ENCODE data around the gene CCNB1.
"Not testable (repeated sequence)": the region's sequence is repeated elsewhere in the genome, so short reads cannot be mapped to it uniquely, and the experiment has no call there.

CCNB1 gene

GRCh38 chr5:69184621-69185020 is 17.7 kb downstream of the CCNB1 start:
- DNase-seq (ENCODE audit: low spot score) = no peak

GRCh38 chr5:69187342-69187741 is 20.4 kb downstream of the CCNB1 start:
- no peak for DNase-seq (ENCODE audit: low spot score)

- no peak for DNase-seq (ENCODE audit: low spot score)
Measured at GRCh38 chr5:69188811-69189161, 21.8 kb downstream of the CCNB1 start.

GRCh38 chr5:69189162-69190086 is 22.5 kb downstream of the CCNB1 start, which contains the start of gene CENPH:
Gene CENPH (plus strand): TSS chr5:69189583. CDS start chr5:69189635, 52 bp downstream.
- DNase-seq (ENCODE audit: low spot score) = peak; percentile 97

- DNase-seq (ENCODE audit: low spot score) = no peak
Measured at GRCh38 chr5:69202497-69202896, 35.5 kb downstream of the CCNB1 start.

- DNase-seq (ENCODE audit: low spot score) = no peak
Measured at GRCh38 chr5:69206528-69207190, 39.7 kb downstream of the CCNB1 start.

GRCh38 chr5:69209602-69210001 is 42.7 kb downstream of the CCNB1 start:
- DNase-seq (ENCODE audit: low spot score) = peak; percentile 22

- no peak for DNase-seq (ENCODE audit: low spot score)
Measured at GRCh38 chr5:69211200-69211599, 44.2 kb downstream of the CCNB1 start.

GRCh38 chr5:69212022-69212421 is 45.1 kb downstream of the CCNB1 start:
- DNase-seq (ENCODE audit: low spot score) = no peak

GRCh38 chr5:69213513-69214215 is 46.7 kb downstream of the CCNB1 start:
- DNase-seq (ENCODE audit: low spot score) = peak; percentile 40

- DNase-seq (ENCODE audit: low spot score) = no peak
Measured at GRCh38 chr5:69217151-69217511, 50.2 kb downstream of the CCNB1 start.

- peak; percentile 99 for DNase-seq (ENCODE audit: low spot score)
Measured at GRCh38 chr5:69217548-69218526, 50.9 kb downstream of the CCNB1 start.

GRCh38 chr5:69219939-69220338 is 53.0 kb downstream of the CCNB1 start:
- DNase-seq (ENCODE audit: low spot score) = no peak

GRCh38 chr5:69220371-69220770 is 53.4 kb downstream of the CCNB1 start:
- DNase-seq (ENCODE audit: low spot score) = not testable (repeated sequence)

GRCh38 chr5:69220833-69221232 is 53.9 kb downstream of the CCNB1 start:
- not testable (repeated sequence) for DNase-seq (ENCODE audit: low spot score)

GRCh38 chr5:69224520-69224919 is 57.6 kb downstream of the CCNB1 start:
- DNase-seq (ENCODE audit: low spot score) = no peak

- no peak for DNase-seq (ENCODE audit: low spot score)
Measured at GRCh38 chr5:69225860-69226259, 58.9 kb downstream of the CCNB1 start.

All from AG20443 (cell line).